ENCODE results near the gene GRIN1.

The GRIN1 gene

GRCh38 chr9:137148661-137149060, 9.7 kb downstream of the GRIN1 start:
- no peak for TF ChIP-seq CTCF (IDR thresholded peaks at IDR 0.05)
- no peaks in the 10 kb centered on the region for H3K36me3 ChIP-seq
- no peak overlapping the region for H3K27ac ChIP-seq
- no peak overlapping the region for H3K4me3 ChIP-seq
- H3K9me3 ChIP-seq = no peaks in the 10 kb centered on the region
- DNase-seq = no peak
- H3K27me3 ChIP-seq = peaks cover 0 to 56% of the 10 kb centered on the region in 2 donors
- H3K4me1 ChIP-seq = no peaks in the 10 kb centered on the region
- intact Hi-C loops (cut with DNase I; ENCODE audit: low total_unique reads) = no loop called here

- Histone ChIP-seq H3K36me3 (no peaks in the 10 kb centered on the region), H3K4me3 (no peak overlapping the region), H3K27ac (no peak overlapping the region), H3K27me3 (peaks cover 0 to 49% of the 10 kb centered on the region in 2 donors), H3K9me3 (no peaks in the 10 kb centered on the region), H3K4me1 (no peaks in the 10 kb centered on the region)
- no peak for DNase-seq
- intact Hi-C loops (cut with DNase I; ENCODE audit: low total_unique reads) = no loop called here
- no peak for TF ChIP-seq CTCF (IDR thresholded peaks at IDR 0.05)
Measured at GRCh38 chr9:137149363-137149762, 10.4 kb downstream of the GRIN1 start.

- H3K4me1 ChIP-seq = no peaks in the 10 kb centered on the region
- no peak overlapping the region for H3K27ac ChIP-seq
- no peak overlapping the region for H3K4me3 ChIP-seq
- peaks cover 0 to 46% of the 10 kb centered on the region in 2 donors for H3K27me3 ChIP-seq
- DNase-seq = no peak
- H3K9me3 ChIP-seq = no peaks in the 10 kb centered on the region
- no peaks in the 10 kb centered on the region for H3K36me3 ChIP-seq
- no peak for TF ChIP-seq CTCF (IDR thresholded peaks at IDR 0.05)
- intact Hi-C loops (cut with DNase I; ENCODE audit: low total_unique reads) = no loop called here
Measured at GRCh38 chr9:137149942-137150616, 11.1 kb downstream of the GRIN1 start.

- H3K4me1 ChIP-seq = no peaks in the 10 kb centered on the region
- H3K27ac ChIP-seq = no peak overlapping the region
- H3K4me3 ChIP-seq = no peak overlapping the region
- H3K36me3 ChIP-seq = no peaks in the 10 kb centered on the region
- H3K27me3 ChIP-seq = peaks cover 0 to 44% of the 10 kb centered on the region in 2 donors
- intact Hi-C loops (cut with DNase I; ENCODE audit: low total_unique reads) = no loop called here
- no peak for DNase-seq
- no peaks in the 10 kb centered on the region for H3K9me3 ChIP-seq
- no peak for TF ChIP-seq CTCF (IDR thresholded peaks at IDR 0.05)
Measured at GRCh38 chr9:137150617-137151457, 11.9 kb downstream of the GRIN1 start.

- H3K27me3 ChIP-seq = peaks cover 7 to 44% of the 10 kb centered on the region in 2 donors
- peaks cover 0 to 11% (median 7%) of the 10 kb centered on the region in 4 donors for H3K4me1 ChIP-seq
- intact Hi-C loops (cut with DNase I; ENCODE audit: low total_unique reads) = no loop called here
- H3K4me3 ChIP-seq = no peak overlapping the region
- TF ChIP-seq CTCF (IDR thresholded peaks at IDR 0.05) = no peak
- DNase-seq = no peak
- H3K9me3 ChIP-seq = no peaks in the 10 kb centered on the region
- no peaks in the 10 kb centered on the region for H3K36me3 ChIP-seq
- no peak overlapping the region for H3K27ac ChIP-seq
Measured at GRCh38 chr9:137152844-137153405, 14.0 kb downstream of the GRIN1 start.

Measured in tibial artery (tissue), 4 donors.